ENCODE results near the gene GPR119.

- TF ChIP-seq NR2C2 (CRISPR knock-in tag; IDR thresholded peaks at IDR 0.05), result no peak
- no peak for TF ChIP-seq NR3C1 (CRISPR knock-in tag; conservative IDR thresholded peaks at IDR 0.05; ENCODE audit: low read depth)
- TF ChIP-seq MAX (CRISPR knock-in tag; IDR thresholded peaks at IDR 0.05), result no peak
Observed at GRCh38 chrX:130340271-130340670, 45.2 kb downstream of the GPR119 start.
